Measurements from ENCODE around the gene DOK4.

DNA sequence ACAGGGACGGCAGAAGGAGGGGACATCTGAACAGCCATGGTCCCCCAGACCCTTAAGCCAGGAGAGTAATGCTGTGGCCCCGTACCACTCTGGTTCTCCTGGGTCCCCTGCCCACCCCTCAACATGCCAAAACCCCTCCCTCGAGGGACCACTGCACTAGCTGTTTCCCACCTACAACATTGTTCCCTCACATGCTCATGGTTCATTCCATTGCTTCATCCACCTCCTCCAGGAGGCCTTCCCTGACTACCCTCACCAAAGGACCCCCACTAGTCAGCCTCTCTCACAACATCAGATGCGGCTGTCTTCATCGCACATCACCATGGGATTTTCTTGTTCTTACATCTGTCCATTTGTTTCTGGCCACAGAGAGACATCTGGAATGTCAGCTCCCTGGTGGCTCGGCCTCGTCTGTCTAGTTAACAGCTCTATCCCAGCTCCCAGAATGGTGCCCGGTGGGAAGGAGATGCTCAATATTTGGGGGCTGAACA lies 1.7 kb downstream of the DOK4 start:
- no peak for TF ChIP-seq POLR2A (IDR thresholded peaks at IDR 0.05)
- TF ChIP-seq, protein P1, sequence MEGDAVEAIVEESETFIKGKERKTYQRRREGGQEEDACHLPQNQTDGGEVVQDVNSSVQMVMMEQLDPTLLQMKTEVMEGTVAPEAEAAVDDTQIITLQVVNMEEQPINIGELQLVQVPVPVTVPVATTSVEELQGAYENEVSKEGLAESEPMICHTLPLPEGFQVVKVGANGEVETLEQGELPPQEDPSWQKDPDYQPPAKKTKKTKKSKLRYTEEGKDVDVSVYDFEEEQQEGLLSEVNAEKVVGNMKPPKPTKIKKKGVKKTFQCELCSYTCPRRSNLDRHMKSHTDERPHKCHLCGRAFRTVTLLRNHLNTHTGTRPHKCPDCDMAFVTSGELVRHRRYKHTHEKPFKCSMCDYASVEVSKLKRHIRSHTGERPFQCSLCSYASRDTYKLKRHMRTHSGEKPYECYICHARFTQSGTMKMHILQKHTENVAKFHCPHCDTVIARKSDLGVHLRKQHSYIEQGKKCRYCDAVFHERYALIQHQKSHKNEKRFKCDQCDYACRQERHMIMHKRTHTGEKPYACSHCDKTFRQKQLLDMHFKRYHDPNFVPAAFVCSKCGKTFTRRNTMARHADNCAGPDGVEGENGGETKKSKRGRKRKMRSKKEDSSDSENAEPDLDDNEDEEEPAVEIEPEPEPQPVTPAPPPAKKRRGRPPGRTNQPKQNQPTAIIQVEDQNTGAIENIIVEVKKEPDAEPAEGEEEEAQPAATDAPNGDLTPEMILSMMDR (IDR thresholded peaks at IDR 0.05) = no peak

Data from testis (tissue), 2 donors.